ENCODE data around the gene GRIK1.

- TF ChIP-seq EZH2 (IDR thresholded peaks at IDR 0.05; ENCODE audit: borderline replicate concordance, insufficient read depth, low read depth, low read length, poor library complexity, severe bottlenecking) (no peak), CTCF (IDR thresholded peaks at IDR 0.05) (no peak)
These were observed 354.3 kb downstream of the GRIK1 start for GRCh38 chr21:29585462-29585861.
